HG02588 (cell line): Measurements from ENCODE around the gene FBXO22.
"Not testable (repeated sequence)": the region's sequence is repeated elsewhere in the genome, so short reads cannot be mapped to it uniquely, and the experiment has no call there.

Source experiments
- ATAC-seq: cut with Tn5 transposase; IDR thresholded peaks from one replicate; pipeline ENCODE4 v1.9.1; 2021; ENCODE audit warnings: mild to moderate bottlenecking, moderate library complexity; ENCODE audit not compliant: unreplicated experiment

Gene FBXO22

DNA sequence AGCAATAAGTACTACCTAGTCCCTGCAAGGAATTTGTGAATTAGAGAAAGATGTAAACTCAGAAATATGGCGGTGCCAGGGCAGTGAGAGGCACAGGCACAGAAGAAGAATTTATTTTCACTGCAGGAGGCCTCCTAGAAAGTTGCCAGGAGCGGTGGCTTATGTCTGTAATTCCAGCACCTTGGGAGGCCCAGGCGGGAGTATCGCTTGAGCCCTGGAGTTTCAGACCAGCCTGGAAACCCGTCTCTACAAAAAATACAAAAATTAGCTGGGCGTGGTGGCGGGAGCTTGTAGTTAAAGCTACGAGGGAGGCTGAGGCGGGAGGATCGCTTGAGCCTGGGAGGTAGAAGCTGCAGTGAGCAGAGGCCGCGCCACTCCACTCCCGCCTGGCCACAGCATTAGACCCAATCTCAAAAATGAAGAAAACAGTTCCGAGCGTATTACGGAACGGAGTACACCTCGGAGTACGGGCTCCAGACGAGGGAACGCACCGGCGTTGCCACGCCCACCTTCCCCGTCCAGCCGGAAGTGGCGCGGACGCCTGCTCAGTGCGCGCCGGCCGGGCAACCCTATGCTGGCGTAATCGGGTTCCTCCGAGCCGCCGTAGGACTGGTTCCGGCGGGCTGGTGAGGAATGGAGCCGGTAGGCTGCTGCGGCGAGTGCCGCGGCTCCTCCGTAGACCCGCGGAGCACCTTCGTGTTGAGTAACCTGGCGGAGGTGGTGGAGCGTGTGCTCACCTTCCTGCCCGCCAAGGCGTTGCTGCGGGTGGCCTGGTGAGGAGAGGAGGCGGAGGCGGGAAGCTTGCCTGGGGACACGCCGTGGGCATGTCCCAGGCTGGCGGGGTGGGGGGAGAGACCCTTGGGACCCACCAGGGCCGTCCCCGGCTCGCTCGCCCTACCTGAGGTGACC, at the start of gene FBXO22:
Gene FBXO22, plus strand, starts transcription at position 548 of the 909 bp plus-strand sequence. Its CDS starts 86 bp downstream, at position 634.
- peak; percentile 87 for ATAC-seq

DNA sequence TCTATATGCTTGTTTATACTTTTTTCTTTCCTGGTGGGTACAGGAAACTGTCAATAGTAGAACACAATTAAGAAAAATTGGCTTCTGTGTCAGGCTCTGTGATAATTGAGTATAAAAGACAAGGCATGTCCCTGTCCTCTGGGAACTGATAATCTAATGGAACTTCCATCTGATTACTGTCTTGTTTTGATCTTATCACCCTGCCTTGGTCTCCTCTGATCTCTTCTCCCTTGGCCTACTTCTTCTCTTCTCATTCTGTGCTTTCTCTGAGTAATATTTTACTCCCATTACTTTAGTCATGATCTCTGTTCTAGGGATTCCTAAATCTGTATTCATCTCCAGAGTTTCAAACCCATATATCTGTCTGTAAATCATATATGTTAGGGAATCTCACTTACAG, 45.8 kb upstream of the FBXO22 start:
- ATAC-seq, result no peak

- ATAC-seq, result no peak
Measured at GRCh38 chr15:75861750-75862402, 41.8 kb upstream of the FBXO22 start.

GRCh38 chr15:75862796-75863195, 40.9 kb upstream of the FBXO22 start:
- no peak for ATAC-seq

DNA sequence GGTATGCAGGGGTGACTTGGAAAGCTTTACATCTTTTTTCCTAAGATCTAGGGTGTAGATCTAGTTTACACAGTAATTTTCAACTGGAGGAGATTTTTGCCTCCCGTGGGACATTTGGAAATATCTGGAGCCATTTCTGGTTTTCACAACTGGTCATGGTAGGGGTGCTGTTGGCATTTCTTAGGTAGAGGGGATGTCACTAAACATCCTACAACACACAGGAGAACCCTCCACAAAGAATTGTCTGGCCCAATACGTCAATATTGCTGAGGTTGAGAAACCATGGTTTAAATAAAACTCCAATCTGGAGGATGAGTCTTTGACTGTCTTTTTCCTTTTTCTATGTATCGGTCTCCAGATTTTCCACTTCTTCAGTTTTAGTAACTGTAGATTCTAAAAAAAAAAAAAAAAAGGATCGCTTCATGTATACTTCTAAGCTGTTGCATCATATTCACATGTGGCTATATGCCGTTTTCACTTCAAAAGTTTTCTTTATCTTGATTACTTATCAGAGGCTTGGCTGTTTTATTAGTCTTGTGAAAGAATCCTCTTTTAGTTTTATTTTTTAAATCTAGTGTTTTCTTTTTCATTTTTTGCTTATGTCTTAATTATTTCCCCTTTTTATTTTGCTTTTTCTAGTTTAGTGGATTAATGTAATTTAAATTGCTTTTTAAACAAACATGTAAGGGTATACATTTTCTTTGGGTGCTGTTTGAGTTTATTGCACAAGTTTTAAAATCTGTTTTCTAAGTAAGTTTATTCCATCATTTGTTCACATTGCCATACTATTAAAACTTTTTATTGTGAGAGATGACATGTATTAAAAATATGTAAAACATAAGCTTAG, 39.2 kb upstream of the FBXO22 start:
- no peak for ATAC-seq

- ATAC-seq, result not testable (repeated sequence)
Measured at GRCh38 chr15:75866045-75866444, 37.6 kb upstream of the FBXO22 start.

- no peak for ATAC-seq
Measured at GRCh38 chr15:75866916-75867315, 36.8 kb upstream of the FBXO22 start.

- ATAC-seq, result no peak
Measured at GRCh38 chr15:75867449-75867848, 36.2 kb upstream of the FBXO22 start.

DNA sequence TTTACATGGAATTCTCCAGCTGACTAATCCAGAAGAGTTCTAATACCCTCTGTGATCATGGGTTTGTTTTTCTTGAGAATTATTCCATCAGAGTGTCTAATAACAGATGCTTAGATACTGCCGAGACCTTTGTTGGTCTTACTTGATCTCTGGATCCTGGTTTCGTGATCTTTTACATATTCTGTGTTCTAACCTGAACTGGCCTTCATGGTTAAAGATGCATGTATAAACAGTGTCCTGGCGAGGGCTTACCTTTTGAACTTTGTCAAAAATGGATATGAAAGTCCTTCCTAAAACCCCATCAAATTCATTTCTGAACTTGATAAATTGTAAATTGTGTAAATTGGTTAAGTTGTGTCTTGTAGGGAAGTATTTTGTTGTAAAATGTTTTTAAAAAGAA, 35.7 kb upstream of the FBXO22 start:
- ATAC-seq, result no peak

GRCh38 chr15:75869446-75869845, 34.2 kb upstream of the FBXO22 start:
- no peak for ATAC-seq

- ATAC-seq, result not testable (repeated sequence)
Measured at GRCh38 chr15:75871589-75871988, 32.1 kb upstream of the FBXO22 start.

DNA sequence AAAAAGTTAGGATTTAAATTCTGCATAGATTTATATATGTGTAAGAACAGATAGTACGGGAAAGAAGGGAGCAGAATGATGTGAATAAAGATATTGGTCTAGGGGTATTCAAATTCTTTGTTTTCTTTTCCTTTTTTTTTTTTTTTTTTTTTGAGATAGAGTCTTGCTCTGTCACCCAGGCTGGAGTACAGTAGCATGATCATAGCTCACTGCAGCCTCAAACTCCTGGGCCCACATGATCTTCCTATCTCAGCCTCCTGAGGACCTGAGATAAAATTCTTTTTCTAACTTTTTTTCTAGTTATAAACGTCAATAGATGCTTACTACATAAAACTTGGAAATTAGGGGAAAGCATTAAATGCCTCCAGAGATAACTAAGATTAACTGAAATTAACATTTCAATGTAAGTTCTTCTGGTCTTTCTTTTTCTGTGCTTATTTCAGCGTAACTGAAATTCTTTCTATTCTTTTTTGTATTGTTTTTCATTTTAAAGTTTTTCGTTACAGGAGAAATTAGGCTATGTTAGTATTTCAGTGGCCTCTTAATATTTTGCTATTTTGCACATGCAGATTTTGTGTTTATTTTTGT, 31.2 kb upstream of the FBXO22 start:
- ATAC-seq, result no peak

DNA sequence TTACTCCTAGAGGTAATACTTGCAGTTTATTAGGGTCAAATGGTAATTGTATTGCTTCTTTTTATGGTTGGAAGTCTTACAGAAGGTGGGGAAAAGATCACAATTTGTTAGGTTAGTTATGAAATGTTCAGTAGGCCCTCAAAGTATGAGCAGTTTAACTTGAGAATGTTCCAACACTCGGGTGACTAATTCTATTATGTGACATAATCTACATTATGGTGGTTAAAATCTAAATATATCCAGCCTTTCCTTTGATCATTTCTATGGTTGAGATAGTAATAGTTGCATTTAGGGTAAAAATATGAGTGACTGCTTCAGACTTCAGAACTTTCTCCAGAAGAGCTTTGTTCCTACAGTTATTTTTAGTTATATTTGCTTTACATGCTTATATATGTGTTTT, 19.6 kb upstream of the FBXO22 start:
- ATAC-seq, result no peak

GRCh38 chr15:75887178-75887577, 16.5 kb upstream of the FBXO22 start:
- ATAC-seq, result no peak

DNA sequence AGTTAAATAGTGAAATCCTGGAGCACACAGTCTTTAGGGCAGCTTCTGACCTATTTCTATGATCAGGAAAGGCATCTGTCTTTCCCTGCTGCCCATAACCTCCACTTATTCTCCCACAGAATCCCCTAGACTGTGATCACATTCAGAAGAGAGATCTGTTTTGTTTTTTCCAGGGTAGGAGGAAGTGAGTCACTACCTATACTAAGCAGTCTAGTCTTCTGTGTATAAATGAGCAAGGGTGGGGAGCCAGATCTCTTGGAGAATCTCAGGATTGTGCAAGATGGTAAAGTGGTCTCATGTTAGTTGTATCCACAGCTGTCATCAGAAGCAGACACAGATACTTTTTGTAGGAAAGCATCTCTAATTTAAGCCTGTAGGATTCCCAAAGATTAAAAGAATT, 11.8 kb upstream of the FBXO22 start:
- no peak for ATAC-seq

DNA sequence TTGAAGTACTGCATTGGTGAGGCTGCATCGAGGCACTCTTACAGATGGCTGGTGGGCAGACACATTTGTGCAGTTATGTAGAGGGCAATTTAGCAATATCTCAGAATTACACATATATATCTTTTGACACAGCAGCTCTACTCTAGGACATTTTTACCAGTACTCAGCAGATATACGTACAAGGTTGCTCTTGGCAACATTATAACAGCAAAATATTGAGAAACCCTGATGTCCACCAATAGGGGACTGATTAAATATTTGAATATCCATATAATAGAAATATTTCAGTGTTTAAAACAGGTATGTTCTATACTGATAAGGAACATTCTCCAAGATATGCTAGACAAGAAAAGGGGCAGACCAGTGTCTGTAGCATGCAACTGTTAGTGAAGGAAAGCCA, 7.9 kb upstream of the FBXO22 start:
- no peak for ATAC-seq

DNA sequence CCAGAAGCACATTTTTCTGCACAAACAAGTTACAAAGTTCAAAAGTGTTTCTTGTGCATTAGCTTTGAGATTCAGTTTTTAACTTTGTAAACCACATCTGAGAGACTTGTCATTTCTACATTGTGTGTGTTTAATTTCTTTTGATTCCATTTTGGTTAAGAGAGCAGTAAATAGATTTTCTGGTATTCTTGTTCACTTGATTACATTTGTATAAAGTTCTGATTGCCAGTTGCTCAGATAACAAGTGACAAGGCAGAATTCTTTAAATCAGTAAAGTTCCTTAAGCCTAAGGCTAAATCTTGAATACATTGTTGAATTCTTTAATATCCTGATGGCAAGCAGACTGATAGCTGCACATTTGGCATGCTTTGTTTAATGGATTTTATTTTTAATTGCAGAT, 3.1 kb upstream of the FBXO22 start:
- ATAC-seq, result no peak

DNA sequence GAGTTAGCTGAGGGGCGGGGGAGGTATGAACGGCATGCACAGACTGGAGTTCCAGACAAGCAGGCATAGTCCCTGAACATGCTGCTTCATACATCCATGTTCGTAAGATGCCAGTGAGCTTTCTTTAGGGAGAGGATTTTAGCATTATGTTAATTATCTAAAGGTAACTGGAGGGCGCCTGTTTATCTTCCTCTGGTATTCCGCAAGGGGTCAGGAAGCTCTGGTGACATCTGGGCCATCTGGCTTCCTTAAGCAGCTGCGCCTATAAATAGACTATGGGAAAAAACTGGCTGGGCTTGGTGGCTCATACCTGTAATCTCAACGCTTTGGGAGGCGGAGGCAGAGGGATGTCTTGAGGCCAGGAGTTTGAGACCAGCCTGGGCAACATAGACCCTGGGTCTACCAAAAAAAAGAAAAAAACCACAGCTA, 1.5 kb upstream of the FBXO22 start:
- no peak for ATAC-seq

DNA sequence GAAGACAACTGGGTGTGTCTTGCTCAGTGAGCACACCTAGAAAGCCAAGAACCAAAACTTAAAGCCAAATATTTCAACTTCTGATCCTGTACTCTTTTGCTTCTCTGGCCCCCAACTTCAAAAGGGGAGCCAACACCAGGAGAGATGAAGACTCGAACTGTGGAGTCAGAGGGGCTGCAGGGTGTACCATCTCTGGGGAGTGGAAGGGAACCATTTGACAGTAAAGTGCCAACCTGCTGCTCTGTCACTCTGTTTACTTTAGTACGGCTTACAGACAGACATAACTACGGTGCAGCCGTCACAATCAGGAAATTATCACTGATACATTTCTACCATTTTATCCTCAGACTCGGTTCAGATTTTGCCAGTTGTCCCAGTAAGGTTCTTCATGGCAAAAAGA, 1.6 kb downstream of the FBXO22 start:
- no peak for ATAC-seq

- not testable (repeated sequence) for ATAC-seq
Measured at GRCh38 chr15:75910355-75910754, 6.7 kb downstream of the FBXO22 start.

GRCh38 chr15:75916978-75917377, 13.3 kb downstream of the FBXO22 start:
- no peak for ATAC-seq
